Embryonic facial prominence (tissue), 1 donor: ENCODE data around the gene CAP2.

Experiments used
- DNase-seq: peaks from one replicate; pipeline ENCODE4 v3.0.0-alpha.2; 2016; ENCODE audit errors: extremely low spot score

CAP2 gene

GRCh38 chr6:17474289-17474688, 80.9 kb downstream of the CAP2 start:
- DNase-seq, result no peak

- DNase-seq, result no peak
These were observed 82.3 kb downstream of the CAP2 start for GRCh38 chr6:17475606-17476244.

- DNase-seq, result no peak
These were observed 83.1 kb downstream of the CAP2 start for GRCh38 chr6:17476511-17476910.

GRCh38 chr6:17477356-17477755, 84.0 kb downstream of the CAP2 start:
- no peak for DNase-seq

- no peak for DNase-seq
These were observed 85.0 kb downstream of the CAP2 start for GRCh38 chr6:17478223-17478907.

GRCh38 chr6:17478946-17479345, 85.6 kb downstream of the CAP2 start:
- no peak for DNase-seq

- no peak for DNase-seq
These were observed 87.1 kb downstream of the CAP2 start for GRCh38 chr6:17480476-17480875.

- no peak for DNase-seq
These were observed 89.3 kb downstream of the CAP2 start for GRCh38 chr6:17482711-17483110.

GRCh38 chr6:17483391-17484016, 90.1 kb downstream of the CAP2 start:
- DNase-seq, result no peak

- no peak for DNase-seq
These were observed 90.9 kb downstream of the CAP2 start for GRCh38 chr6:17484201-17484849.

GRCh38 chr6:17485181-17485580, 91.8 kb downstream of the CAP2 start:
- no peak for DNase-seq

- no peak for DNase-seq
These were observed 92.6 kb downstream of the CAP2 start for GRCh38 chr6:17485946-17486345.

GRCh38 chr6:17486680-17487079, 93.3 kb downstream of the CAP2 start:
- DNase-seq, result no peak

GRCh38 chr6:17490724-17491123, 97.3 kb downstream of the CAP2 start:
- DNase-seq, result no peak

- no peak for DNase-seq
These were observed 98.2 kb downstream of the CAP2 start for GRCh38 chr6:17491416-17492142.

- no peak for DNase-seq
These were observed 99.0 kb downstream of the CAP2 start for GRCh38 chr6:17492350-17492749.

GRCh38 chr6:17493286-17493685, 99.9 kb downstream of the CAP2 start:
- no peak for DNase-seq

GRCh38 chr6:17494177-17494576, 100.8 kb downstream of the CAP2 start:
- DNase-seq, result no peak

- no peak for DNase-seq
These were observed 101.5 kb downstream of the CAP2 start for GRCh38 chr6:17494919-17495318.

GRCh38 chr6:17497535-17498095, 104.2 kb downstream of the CAP2 start:
- no peak for DNase-seq

GRCh38 chr6:17501442-17501841, 108.0 kb downstream of the CAP2 start:
- no peak for DNase-seq
